Mammary microvascular endothelial cell (primary cell): ENCODE results near the gene ANKRD61. TPM values are rescaled to one million over a fixed set of nuclear protein-coding genes. Genes with fewer than 3 reads are reported as not detected.

Source experiments
- total RNA-seq: library from RNA; depleted of rRNA; stranded (reverse); fragments of >200 nt; gene quantifications from 2 replicates; pipeline ENCODE4 v1.2.3, GENCODE V29; 2015

ANKRD61 gene
- total RNA-seq = 0.20 and 0.40 TPM in 2 replicates

GRCh38 chr7:6030988-6031387, at the start of gene ANKRD61:
ANKRD61 (plus strand) TSS chr7:6031376; CDS start chr7:6031376, 0 bp downstream.

GRCh38 chr7:6008668-6009611, 22.2 kb upstream of the ANKRD61 start, which contains the start of the genes AIMP2 and PMS2:
AIMP2 (plus strand) TSS chr7:6009272; CDS start chr7:6009364, 92 bp downstream.
PMS2 (minus strand) TSS chr7:6009049; CDS start chr7:6009019, 30 bp downstream.

Other genes starting within 250 kb of the ANKRD61 start
- 28.9 and 30.9 TPM in 2 replicates for gene RNF216, start 249.7 kb upstream of the ANKRD61 start, total RNA-seq
- not detected in 2 replicates for gene OCM, start 150.6 kb upstream of the ANKRD61 start, total RNA-seq
- 92.5 and 104 TPM in 2 replicates for gene CCZ1, start 132.6 kb upstream of the ANKRD61 start, total RNA-seq
- 0.05 and 0.53 TPM in 2 replicates for gene RSPH10B, start 60.7 kb upstream of the ANKRD61 start, total RNA-seq
- gene PMS2, start 22.3 kb upstream of the ANKRD61 start, total RNA-seq = 10.8 and 12.5 TPM in 2 replicates
- gene AIMP2, start 22.1 kb upstream of the ANKRD61 start, total RNA-seq = 96.9 and 101 TPM in 2 replicates
- gene EIF2AK1, start 27.8 kb downstream of the ANKRD61 start, total RNA-seq = 99.1 and 140 TPM in 2 replicates
- 4.1 and 5.3 TPM in 2 replicates for gene USP42, start 73.6 kb downstream of the ANKRD61 start, total RNA-seq
- 9.9 and 16.5 TPM in 2 replicates for gene CYTH3, start 241.2 kb downstream of the ANKRD61 start, total RNA-seq